Suprapubic skin (tissue), 3 donors: ENCODE data around the gene OTC.

ENCODE experiments used
- POLR2A ChIP-seq, 2 donors: fragments of 450-650 bp; IDR thresholded peaks; one replicate each; pipeline ENCODE4 v1.6.1; 2017; ENCODE audit warnings: antibody characterized with exemption in 2 of 2, mild to moderate bottlenecking in 2 of 2, moderate library complexity in 2 of 2
- TF ChIP-seq, protein P1 (sequence below), 2 donors: fragments of 200-600 bp in 1 of 2; fragments of 450-650 bp in 1 of 2; sonication (generic) in 1 of 2; IDR thresholded peaks; one replicate each; pipeline ENCODE4 v1.5.1; 2016 to 2019; ENCODE audit warnings: antibody characterized with exemption in 2 of 2, mild to moderate bottlenecking in 1 of 2, moderate library complexity in 1 of 2

DNA sequence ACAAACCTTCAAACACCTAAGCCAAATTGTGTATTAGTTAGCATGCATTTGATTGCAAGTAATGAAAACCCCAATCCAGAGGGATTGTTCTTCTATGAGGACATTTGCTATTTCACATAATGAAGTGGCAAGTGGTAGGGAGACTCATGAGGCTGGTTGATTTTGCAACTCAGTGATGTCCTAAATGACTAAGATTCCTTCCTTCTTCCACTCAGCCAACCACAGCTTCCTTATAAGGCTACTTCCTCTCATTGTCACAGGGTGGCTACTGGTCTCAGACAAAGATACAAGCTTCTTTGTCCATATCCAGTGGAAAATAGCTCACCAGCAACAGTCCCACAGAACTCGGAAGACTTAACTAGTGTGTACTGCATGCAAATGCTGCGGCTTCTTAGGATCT, 5.3 kb upstream of the OTC start:
- TF ChIP-seq, protein P1, sequence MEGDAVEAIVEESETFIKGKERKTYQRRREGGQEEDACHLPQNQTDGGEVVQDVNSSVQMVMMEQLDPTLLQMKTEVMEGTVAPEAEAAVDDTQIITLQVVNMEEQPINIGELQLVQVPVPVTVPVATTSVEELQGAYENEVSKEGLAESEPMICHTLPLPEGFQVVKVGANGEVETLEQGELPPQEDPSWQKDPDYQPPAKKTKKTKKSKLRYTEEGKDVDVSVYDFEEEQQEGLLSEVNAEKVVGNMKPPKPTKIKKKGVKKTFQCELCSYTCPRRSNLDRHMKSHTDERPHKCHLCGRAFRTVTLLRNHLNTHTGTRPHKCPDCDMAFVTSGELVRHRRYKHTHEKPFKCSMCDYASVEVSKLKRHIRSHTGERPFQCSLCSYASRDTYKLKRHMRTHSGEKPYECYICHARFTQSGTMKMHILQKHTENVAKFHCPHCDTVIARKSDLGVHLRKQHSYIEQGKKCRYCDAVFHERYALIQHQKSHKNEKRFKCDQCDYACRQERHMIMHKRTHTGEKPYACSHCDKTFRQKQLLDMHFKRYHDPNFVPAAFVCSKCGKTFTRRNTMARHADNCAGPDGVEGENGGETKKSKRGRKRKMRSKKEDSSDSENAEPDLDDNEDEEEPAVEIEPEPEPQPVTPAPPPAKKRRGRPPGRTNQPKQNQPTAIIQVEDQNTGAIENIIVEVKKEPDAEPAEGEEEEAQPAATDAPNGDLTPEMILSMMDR (IDR thresholded peaks at IDR 0.05): no peak
- no peak for TF ChIP-seq POLR2A (IDR thresholded peaks at IDR 0.05)
